Measurements from ENCODE around the gene ASCL3. TPM values are rescaled to one million over a fixed set of nuclear protein-coding genes. Genes with fewer than 3 reads are reported as not detected.
A peak's percentile ranks its signal among the peaks of the same experiment; 100 is the strongest.
"Not testable (repeated sequence)": the region's sequence is repeated elsewhere in the genome, so short reads cannot be mapped to it uniquely, and the experiment has no call there.

Gene ASCL3
- total RNA-seq, 1 experiment from 2014 or later: not detected

DNA sequence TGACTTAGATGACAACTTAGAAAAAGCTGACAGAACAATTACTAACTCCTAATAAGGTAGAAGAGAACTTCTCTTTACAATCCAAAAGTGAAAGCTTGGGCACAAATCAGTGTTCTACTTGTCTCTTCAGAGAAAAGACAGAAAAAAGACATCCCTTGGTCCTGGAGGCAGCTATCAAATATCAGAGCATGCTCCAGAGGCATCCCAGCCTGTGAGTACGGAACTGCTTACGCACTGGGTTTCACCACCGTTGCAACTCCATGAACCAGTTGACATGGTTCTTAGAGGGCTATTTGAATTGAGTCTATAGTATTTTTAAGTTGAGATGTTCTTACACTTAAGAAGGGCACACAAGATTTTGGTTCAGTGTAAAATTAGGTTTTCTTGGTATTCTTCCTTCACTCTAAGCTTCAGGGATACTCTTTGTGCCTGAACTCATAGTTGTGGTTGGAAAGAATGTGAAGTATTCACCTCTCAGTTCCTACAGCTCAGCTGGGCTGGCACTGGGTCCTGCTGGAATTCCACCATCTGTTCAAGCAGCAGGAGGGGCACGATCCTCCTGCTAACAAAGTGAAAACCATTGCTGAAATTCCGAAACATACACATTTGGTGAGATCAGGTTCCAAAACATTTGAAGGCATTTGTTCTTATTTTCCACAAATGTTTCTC, 25.5 kb downstream of the ASCL3 start:
- in situ Hi-C loops (cut with HindIII; ENCODE audit: low sequenced_read_pairs): loop anchor here (5.0 kb wide), 1 partner anchor 40 kb away; no protein-coding TSS in a partner anchor
- DNase-seq (ENCODE audit: low spot score): peak; percentile 91

DNA sequence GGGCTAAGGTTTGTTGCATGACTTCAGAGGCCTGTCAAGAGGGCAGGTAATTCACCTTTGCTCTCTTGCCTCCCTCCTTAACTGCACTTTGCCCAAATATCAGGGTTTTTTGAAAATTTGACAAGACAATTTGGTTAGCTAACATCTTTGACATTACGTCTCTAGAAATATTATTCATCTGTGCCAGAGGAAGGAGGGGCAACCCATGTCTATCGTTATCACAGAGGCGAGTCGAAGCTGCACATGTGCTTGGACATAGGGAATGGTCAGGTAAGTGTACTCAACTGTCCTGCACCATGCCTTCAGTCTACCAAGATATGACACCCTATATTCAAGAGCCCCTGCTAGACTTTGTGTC, 28.2 kb downstream of the ASCL3 start:
- in situ Hi-C loops (cut with HindIII; ENCODE audit: low sequenced_read_pairs): loop anchor here (5.0 kb wide), 1 partner anchor 43 kb away; no protein-coding TSS in a partner anchor
- DNase-seq (ENCODE audit: low spot score): no peak

DNA sequence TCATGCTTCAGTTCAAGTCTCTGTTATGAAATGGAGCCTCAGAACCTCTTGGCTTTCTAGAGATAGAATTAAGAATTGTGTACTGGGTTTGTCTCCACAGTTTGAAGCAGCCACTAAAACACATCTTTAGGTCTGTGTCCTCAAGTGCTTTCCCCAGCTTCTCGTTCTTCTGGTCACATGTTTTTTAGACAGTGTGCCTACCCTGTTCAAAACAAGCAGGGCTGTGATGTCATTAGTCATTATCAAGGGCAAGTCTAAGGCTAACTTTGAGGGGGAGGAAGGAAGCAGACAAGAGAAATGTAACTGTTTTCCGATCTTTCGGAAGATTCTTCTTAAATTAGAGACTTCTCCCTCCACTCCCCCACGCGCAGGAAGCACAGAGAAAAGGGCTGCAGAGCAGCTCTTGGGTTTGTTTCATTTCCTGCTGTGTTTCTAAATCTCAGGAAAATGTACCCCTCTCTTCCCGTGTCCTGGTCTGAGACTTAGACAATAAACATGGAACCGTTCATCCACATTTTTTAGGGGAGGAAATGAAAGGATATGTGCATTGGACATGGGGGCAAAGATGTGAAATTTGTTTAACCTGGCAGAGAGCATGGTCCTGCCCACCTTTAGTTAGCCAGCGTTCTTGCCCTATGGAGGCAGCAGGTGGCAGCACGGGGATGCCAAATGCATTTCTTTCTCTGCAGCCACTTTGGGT, 28.7 kb downstream of the ASCL3 start:
- in situ Hi-C loops (cut with HindIII; ENCODE audit: low sequenced_read_pairs): no loop called here
- DNase-seq (ENCODE audit: low spot score): peak; percentile 75

DNA sequence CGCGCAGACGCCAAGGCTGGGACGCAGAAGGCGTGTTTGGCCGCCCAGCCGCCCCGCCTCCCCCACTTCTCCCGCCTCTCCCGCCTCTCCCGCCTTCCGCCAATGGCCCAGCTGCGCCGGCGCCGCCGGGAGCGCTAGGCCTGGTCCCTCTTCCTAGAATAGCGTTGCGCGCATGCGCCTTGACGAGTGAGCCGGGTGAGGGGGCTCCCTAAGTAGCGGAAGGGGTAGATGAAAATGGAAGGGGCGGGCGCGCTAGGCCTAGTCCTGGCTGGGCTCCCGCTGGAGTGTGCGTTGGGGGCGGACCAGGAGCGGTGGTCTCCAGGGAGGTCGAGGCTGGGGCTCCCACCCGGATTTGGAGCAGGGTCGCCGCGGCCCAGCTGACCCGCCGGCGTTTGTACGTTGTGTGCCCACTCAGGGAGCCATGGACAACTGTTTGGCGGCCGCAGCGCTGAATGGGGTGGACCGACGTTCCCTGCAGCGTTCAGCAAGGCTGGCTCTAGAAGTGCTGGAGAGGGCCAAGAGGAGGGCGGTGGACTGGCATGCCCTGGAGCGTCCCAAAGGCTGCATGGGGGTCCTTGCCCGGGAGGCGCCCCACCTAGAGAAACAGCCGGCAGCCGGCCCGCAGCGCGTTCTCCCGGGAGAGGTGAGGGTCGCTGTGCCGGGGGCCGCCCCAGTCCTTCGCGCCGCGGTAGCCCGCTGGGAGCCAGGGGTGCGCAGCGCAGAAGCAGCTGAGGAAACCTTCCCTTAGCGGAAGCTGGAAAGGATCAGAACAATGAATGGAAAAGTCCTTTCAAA, 31.6 kb downstream of the ASCL3 start, which contains the start of gene AKIP1:
Gene AKIP1, plus strand, starts transcription at position 161 of the 795 bp plus-strand sequence. Its CDS starts 261 bp downstream, at position 422.
- in situ Hi-C loops (cut with HindIII; ENCODE audit: low sequenced_read_pairs): no loop called here
- DNase-seq (ENCODE audit: low spot score): peak; percentile 94

DNA sequence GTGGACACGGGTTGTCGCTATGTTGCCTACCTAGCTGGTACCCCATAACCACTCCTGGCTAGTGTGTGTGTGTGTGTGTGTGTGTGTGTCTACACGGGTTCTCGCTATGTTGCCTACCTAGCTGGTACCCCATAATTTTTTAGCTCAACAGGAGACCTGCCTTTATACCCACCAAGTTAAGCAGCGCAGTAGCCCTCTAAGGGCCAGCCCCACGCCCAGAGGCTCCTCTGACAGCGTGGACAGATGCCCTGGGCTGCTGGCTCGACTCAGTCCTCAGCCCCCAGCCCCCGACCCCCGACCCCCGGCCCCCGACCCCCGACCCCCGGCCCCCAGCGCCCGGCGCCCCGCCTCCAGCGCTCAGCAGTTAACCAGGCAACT, 32.2 kb downstream of the ASCL3 start:
- no peak for DNase-seq (ENCODE audit: low spot score)
- in situ Hi-C loops (cut with HindIII; ENCODE audit: low sequenced_read_pairs): no loop called here

DNA sequence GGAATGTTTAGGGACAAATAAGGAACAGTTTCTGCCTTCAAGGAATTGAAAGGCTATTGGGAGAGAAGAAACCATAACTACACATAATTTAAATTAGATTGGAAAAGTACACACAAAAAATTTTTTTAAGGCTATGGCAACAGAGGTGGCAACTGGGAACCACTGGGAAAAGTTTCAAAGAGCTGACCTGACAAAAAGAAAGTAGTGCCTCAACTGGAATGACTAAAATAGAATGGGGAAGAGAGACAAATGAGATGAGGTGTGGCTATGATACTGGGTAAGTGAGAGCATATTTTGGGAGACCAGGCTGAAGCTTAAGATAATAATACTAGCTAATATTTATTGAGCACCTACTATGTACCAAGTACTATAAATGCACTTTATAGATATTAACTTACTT, 34.7 kb downstream of the ASCL3 start:
- in situ Hi-C loops (cut with HindIII; ENCODE audit: low sequenced_read_pairs): no loop called here
- DNase-seq (ENCODE audit: low spot score): no peak

GRCh38 chr11:8907116-8907515, 35.7 kb downstream of the ASCL3 start:
- no peak for DNase-seq (ENCODE audit: low spot score)
- in situ Hi-C loops (cut with HindIII; ENCODE audit: low sequenced_read_pairs): no loop called here

- DNase-seq (ENCODE audit: low spot score): no peak
- in situ Hi-C loops (cut with HindIII; ENCODE audit: low sequenced_read_pairs): no loop called here
These were observed 37.2 kb downstream of the ASCL3 start for GRCh38 chr11:8905528-8906165.

DNA sequence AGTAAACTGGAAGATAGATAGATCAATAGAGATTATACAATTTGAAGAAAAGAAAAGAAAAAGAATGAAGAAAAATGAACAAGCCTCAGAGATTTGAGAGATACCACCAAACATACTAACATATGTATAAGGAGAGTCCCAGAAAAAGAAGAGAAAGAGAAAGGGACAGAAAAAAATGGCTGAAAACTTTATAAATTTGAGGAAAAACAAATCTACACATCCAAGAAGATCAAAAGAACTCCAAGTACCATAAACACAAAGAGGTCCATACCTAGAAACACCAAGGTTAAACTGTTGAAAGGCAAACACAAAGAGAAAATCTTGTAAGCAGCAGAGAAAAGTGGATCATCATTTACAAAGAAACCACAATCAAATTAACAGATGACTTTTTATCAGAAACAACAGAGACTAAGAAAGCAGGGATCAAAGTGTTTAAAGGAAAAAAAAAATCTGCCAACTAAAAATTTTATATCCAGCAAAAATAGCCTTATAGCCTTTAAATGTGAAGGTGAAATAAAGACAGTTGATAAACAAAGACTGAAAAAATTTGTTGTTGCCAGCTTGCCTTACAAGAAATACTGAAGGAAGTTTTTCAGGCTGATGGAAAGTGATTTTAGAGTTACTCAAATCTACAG, 43.6 kb downstream of the ASCL3 start:
- no peak for DNase-seq (ENCODE audit: low spot score)
- in situ Hi-C loops (cut with HindIII; ENCODE audit: low sequenced_read_pairs): no loop called here

GRCh38 chr11:8891185-8891584, 51.6 kb downstream of the ASCL3 start:
- DNase-seq (ENCODE audit: low spot score); in situ Hi-C loops (cut with HindIII; ENCODE audit: low sequenced_read_pairs): not testable (repeated sequence)

Other genes starting within 250 kb of the ASCL3 start
- gene AKIP1, start 31.8 kb downstream of the ASCL3 start, total RNA-seq (2014; rRNA removed; shearing (Covaris generic)): 49.0 and 62.7 TPM in 2 replicates
- gene C11orf16, start 10.1 kb downstream of the ASCL3 start, total RNA-seq (2014; rRNA removed; shearing (Covaris generic)): not detected in 2 replicates
- gene TMEM9B, start 21.4 kb upstream of the ASCL3 start, total RNA-seq (2014; rRNA removed; shearing (Covaris generic)): 23.6 and 30.2 TPM in 2 replicates
- gene NRIP3, start 61.0 kb upstream of the ASCL3 start, total RNA-seq (2014; rRNA removed; shearing (Covaris generic)): 1.1 and 2.5 TPM in 2 replicates
- 0.06 TPM in 1 of 2 replicates, not detected in the other for gene SCUBE2, start 148.6 kb upstream of the ASCL3 start, total RNA-seq (2014; rRNA removed; shearing (Covaris generic))